ENCODE results near the gene PPP5C.

- TF ChIP-seq RBM22 (IDR thresholded peaks at IDR 0.05; ENCODE audit: low read depth, low read length, poor library complexity, severe bottlenecking) (no peak), HDAC6 (IDR thresholded peaks at IDR 0.05; ENCODE audit: low read depth, low read length) (no peak), ZBTB17 (CRISPR knock-in tag; IDR thresholded peaks at IDR 0.05) (no peak), JUND (IDR thresholded peaks at IDR 0.05; ENCODE audit: borderline replicate concordance, low read depth, low read length) (no peak), JUND (tag; IDR thresholded peaks at IDR 0.05; ENCODE audit: borderline replicate concordance, low read depth, low read length) (no peak)
- TF ChIP-seq, protein P1, sequence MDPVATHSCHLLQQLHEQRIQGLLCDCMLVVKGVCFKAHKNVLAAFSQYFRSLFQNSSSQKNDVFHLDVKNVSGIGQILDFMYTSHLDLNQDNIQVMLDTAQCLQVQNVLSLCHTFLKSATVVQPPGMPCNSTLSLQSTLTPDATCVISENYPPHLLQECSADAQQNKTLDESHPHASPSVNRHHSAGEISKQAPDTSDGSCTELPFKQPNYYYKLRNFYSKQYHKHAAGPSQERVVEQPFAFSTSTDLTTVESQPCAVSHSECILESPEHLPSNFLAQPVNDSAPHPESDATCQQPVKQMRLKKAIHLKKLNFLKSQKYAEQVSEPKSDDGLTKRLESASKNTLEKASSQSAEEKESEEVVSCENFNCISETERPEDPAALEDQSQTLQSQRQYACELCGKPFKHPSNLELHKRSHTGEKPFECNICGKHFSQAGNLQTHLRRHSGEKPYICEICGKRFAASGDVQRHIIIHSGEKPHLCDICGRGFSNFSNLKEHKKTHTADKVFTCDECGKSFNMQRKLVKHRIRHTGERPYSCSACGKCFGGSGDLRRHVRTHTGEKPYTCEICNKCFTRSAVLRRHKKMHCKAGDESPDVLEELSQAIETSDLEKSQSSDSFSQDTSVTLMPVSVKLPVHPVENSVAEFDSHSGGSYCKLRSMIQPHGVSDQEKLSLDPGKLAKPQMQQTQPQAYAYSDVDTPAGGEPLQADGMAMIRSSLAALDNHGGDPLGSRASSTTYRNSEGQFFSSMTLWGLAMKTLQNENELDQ (CRISPR knock-in tag; IDR thresholded peaks at IDR 0.05; ENCODE audit: borderline replicate concordance): no peak
- TF ChIP-seq, protein P2, sequence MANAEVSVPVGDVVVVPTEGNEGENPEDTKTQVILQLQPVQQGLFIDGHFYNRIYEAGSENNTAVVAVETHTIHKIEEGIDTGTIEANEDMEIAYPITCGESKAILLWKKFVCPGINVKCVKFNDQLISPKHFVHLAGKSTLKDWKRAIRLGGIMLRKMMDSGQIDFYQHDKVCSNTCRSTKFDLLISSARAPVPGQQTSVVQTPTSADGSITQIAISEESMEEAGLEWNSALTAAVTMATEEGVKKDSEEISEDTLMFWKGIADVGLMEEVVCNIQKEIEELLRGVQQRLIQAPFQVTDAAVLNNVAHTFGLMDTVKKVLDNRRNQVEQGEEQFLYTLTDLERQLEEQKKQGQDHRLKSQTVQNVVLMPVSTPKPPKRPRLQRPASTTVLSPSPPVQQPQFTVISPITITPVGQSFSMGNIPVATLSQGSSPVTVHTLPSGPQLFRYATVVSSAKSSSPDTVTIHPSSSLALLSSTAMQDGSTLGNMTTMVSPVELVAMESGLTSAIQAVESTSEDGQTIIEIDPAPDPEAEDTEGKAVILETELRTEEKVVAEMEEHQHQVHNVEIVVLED (CRISPR knock-in tag; IDR thresholded peaks at IDR 0.05): no peak
These were observed 84.9 kb downstream of the PPP5C start for GRCh38 chr19:46431824-46432223.
